Measurements from ENCODE around the gene CEP57L1.
"Not testable (repeated sequence)": the region's sequence is repeated elsewhere in the genome, so short reads cannot be mapped to it uniquely, and the experiment has no call there.

CEP57L1 gene

DNA sequence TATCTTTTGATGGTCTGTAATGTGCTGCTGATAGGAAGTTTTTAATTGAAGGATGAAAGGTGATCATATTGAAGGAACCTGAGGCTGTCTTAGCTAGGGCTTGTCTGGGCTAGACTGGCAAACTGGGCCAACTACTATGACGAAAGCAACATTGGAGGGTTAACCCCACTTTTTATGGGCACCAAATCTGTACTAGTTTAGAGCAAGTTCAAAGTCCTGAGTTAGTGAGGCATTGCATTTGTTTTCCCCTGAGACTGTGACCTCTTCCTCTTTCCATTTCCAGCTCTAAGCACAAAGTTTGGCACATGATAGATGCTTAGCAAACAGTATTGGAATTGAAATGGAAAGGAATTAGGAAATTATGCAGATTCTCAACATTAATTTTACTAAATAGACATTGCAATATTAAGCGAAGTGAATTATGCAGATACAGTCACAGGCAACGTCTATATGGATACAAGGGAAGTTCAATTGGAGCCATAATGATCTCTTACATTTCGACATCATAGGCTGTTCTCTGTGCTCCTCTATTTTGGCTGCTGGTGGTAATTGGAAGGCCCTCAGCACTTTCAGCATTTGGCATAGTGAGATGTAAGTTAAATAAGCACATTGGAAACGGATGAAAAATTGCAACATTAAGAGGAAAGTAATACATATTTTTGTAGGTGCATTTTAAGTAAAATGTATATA lies 22.2 kb downstream of the CEP57L1 start:
- no peak for DNase-seq

DNA sequence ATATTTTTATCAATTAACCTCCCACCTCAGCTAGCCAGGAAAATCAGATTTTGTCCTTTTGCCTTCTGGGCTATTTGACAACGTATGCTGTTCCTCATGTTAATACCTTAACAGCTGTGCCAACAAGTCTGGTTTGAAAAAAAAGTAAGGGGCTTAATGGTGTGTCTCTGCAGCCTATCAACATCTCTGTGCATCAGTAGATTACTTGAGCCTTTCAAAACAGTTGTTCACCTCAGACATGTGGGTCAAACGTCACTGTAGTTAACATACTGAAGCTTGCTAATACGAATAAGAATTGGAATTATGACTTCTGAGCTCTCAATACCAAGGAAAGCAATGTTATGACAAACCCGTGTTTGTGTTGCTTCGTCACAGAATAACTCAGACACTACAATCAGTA lies 23.0 kb downstream of the CEP57L1 start:
- DNase-seq, result no peak

DNA sequence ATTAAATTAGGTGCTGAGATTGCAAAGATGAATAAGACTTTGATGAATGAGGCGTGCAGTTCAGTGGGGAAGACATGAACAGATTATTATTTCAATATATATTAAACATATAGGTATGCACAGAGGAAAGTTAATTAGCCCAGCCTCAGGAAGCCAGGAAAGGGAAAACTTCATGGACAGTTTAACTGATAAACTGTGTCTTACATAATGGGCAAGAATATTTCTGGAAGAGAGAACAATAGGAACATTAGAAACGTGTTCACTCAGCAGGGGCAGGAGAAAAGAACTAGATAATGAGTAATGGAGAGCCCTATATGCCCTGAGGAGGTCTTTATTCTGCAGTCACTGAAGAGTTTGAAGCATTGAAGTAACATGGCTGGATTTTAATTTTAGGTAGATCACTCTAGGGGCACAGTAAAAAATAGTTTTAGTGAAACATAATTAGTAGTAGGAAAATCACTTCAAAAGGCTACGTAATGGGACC lies 23.6 kb downstream of the CEP57L1 start:
- no peak for DNase-seq

DNA sequence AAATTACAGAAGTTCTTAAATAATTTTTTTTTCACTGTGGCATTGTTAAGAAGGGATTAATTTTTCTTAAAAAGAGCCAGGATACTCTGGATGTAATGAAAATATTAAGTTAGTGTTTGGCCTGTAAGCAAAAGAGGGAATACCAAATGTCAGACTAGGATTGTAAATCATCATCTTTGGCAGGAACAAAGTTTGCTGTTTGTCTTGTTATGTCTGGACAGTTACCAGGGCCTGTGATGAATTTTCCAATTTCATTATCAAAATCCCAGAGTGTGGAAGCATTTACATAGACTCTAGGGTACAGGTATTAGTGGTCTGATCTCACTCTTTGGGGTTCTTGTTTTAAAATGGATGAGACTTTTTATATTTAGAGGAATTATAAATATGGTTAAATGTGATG lies 26.1 kb downstream of the CEP57L1 start:
- no peak for DNase-seq

GRCh38 chr6:109124219-109124618 lies 28.9 kb downstream of the CEP57L1 start:
- no peak for DNase-seq

DNA sequence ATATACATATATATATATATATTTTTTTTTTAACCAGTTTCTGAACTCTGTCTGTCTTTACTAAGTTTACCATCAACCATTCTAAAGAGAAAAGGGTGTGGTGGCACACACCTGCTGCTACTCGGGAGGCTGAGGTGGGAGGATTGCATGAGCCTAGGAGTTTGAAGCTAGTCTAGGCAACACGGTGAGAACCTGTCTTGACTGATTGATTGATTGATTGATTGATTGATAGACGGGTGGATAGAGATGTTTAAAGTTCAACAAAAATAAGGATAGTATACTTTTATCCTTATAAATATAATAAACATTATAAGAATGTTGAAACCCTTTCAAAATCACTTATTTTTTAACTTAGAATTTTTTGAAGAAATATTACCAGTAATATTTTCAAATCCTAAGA lies 30.2 kb downstream of the CEP57L1 start:
- no peak for DNase-seq

- no peak for DNase-seq
Measured at GRCh38 chr6:109130065-109130464, 34.8 kb downstream of the CEP57L1 start.

- not testable (repeated sequence) for DNase-seq
Measured at GRCh38 chr6:109135600-109135999, 40.3 kb downstream of the CEP57L1 start.

GRCh38 chr6:109136039-109136438 lies 40.7 kb downstream of the CEP57L1 start:
- not testable (repeated sequence) for DNase-seq

DNA sequence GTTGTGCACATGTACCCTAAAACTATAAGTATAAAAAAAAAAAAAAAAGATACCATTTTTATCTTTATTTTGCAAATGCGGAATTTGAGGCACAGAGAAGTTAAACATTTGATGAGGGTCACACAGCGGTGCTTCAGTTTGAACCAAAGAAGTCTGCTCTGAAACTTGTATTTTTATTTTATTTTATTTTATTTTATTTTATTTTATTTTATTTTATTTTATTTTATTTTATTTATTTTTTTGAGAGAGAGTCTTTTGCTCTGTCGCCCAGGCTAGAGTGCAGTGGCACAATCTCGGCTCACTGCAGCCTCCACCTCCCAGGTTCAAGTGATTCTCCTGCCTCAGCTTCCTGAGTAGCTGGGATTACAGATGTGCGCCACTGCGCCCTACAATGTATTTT lies 41.2 kb downstream of the CEP57L1 start:
- DNase-seq, result not testable (repeated sequence)

- no peak for DNase-seq
Measured at GRCh38 chr6:109139109-109139508, 43.8 kb downstream of the CEP57L1 start.

DNA sequence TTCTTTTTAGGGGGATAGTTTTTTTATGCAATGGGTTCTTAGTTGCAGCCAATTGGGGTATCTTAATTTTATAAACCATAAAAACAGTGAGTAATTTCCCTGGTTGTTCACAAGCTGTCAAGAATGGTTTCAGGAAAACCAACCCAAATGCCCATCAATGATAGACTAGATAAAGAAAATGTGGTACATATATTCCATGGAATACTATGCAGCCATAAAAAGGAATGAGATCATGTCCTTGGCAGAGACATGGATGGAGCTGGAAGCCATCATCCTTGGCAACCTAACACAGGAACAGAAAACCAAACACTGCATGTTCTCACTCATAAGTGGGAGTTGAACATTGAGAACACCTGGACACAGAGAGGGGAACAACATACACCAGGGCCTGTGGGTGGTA lies 46.8 kb downstream of the CEP57L1 start:
- DNase-seq, result not testable (repeated sequence)

DNA sequence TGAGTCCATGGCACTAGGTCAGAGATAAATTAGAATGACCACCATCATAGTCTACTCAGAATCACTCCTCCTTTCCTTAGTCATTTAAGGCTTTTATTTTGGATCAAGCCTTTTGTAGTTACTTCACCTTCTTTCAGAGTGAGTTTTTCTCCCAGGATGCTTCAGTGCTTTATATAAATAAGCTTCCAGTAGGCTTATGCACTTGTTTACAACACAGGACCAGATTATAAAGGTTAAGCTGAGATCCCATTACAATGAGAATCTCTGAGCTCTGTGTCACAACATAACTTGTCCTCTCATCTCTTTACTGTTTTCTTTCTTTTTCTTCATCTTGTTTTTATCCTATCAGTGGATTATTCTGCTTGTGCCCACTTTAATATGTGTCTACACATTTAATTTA lies 47.9 kb downstream of the CEP57L1 start:
- no peak for DNase-seq

GRCh38 chr6:109148251-109148650 lies 52.9 kb downstream of the CEP57L1 start:
- not testable (repeated sequence) for DNase-seq

GRCh38 chr6:109148716-109149115 lies 53.4 kb downstream of the CEP57L1 start:
- DNase-seq, result not testable (repeated sequence)

GRCh38 chr6:109153752-109154151 lies 58.4 kb downstream of the CEP57L1 start:
- no peak for DNase-seq

GRCh38 chr6:109164331-109164730 lies 69.0 kb downstream of the CEP57L1 start:
- no peak for DNase-seq

DNA sequence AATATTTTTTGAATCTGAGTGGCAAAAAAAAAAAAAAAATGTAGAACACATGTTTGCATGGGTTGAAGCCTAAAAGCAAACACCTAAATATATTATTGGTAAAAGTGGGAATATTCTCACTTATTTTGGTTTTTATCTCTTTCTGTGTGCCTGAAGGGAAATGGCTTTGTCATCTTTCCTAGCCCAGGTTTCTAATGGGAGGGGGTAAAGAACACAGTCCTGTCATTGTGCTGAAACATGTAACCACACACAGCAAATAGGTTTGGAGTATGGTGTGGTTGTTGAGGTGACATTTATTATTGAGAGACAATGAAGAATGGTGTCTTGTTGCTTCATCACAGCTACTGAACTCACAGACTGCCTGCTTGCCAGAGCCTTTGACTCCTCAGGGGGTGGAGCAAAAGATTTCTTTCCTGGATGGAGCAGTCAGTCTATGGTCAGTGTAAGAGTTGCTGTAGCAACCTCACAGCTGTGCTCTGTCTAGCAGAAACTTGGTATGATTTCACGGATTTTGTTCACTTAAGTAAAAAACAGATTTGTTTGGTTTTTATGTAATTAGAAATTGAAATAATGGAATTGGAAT lies 70.2 kb downstream of the CEP57L1 start:
- DNase-seq, result no peak

DNA sequence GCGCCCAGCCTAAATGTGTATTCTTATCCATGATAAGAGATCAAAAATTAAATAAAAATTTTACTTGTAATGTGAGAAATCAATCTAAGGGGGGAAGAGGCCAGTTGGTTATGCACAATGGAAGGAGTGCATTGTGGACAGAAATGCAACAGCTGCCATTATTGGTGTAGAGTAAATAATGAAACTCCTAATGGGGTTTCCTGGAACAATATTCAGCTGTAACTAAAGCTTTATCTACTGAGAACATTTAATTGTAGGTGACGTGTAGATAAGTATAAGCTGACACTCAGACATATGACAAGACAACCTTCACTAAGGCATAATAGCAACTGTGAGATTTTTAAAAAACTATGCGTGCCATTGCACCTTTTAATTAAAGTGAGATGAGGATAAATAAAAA lies 71.4 kb downstream of the CEP57L1 start:
- DNase-seq, result no peak

- no peak for DNase-seq
Measured at GRCh38 chr6:109167562-109167961, 72.3 kb downstream of the CEP57L1 start.

DNA sequence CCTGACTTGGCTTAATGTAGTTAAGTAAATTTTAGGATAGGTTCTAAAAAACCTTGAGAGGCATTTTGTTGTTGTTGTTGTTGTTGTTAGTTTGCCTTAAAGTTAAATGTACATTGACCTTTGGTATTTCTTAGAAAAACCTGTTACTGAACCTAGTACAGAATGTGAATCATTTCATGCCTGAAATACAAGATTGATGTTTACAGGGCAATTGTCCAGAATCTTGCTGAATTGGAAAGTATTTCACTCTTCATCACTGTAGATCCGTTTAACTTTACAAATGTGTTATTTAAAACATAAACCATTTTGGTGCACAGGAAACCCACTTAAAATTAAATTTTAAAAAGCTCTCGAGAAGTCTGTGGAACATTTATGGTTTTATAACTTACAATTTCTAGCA lies 75.0 kb downstream of the CEP57L1 start:
- no peak for DNase-seq

DNA sequence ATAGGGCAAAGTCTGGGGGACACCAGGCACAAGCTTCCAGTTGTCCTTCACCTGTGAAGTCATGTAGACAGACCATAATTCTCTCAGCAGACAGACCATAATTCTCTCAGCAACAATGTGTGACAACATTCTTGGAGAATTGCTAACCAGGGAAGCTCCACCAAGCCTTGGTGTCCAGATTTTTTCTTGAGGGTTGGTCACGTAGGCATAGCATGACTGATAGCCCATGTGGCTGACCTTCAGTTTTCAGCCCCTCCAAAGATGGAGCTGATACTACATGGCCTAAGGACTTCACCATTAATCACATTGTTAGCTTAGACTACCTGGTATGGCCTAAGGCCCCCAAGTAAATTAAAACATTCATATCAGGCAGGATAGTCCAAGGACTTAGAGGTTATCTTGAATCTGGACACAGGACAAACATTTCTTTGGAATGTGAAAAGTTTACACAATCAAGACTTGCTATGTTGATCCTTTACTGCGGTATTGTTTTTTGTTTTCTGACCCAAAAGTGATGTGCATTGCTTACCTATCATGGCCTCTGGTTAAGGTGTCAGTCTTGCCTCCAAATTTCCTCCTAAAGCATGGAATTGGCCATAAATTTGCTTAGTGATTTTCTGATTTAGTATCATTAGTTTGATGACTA lies 76.9 kb downstream of the CEP57L1 start:
- DNase-seq, result no peak

- no peak for DNase-seq
Measured at GRCh38 chr6:109174916-109175315, 79.6 kb downstream of the CEP57L1 start.

GRCh38 chr6:109178921-109179320 lies 83.6 kb downstream of the CEP57L1 start:
- DNase-seq, result no peak
